GM19239 (cell line): ENCODE measurements around the gene PPP2R5E.
A peak's percentile ranks its signal among the peaks of the same experiment; 100 is the strongest.

Experiments used
- DNase-seq: peaks from one replicate; pipeline ENCODE4 v3.0.0; 2011; ENCODE audit warnings: low spot score; ENCODE audit not compliant: insufficient read length
- FAIRE-seq: peaks from 2 replicates; lab custom pipeline; 2011; peaks lifted over from hg19 to GRCh38; lab: Jason Lieb, UNC

Gene PPP2R5E

DNA sequence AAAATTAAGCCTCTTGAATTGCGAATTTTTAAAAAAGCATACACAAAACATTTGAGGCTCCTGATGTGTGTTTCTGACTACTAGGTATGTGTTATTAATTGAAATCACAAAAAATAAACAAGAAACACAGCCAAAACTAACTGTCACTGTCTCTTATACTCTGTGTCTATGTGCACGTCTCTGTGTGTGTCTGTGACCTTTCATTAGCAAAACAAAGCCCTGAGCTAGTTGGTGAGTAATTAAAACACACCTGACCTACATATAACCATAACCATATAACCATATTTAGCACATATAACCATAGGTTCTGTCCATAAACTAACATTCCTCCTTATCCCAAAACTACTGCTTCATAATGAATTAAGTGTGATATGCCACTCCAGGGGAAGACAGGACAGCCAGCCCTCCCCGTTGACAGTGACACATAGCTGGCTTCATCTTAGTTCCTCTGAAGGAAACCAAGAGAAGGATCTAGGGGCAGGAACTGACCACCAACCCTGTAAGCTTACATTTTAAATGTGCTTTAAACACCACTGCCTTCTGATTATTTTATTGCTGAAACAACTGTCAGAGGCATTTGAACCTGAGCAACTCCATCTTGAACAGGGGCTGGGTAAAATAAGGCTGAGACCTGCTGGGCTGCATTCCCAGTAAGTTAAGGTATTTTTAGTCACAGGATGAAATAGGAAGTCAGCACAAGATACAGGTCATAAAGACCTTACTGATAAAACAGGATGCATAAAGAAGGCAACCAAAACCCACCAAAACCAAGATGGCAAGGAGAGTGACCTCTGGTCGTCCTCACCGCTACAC lies 106.7 kb downstream of the PPP2R5E start:
- FAIRE-seq (no peak), DNase-seq (no peak)

DNA sequence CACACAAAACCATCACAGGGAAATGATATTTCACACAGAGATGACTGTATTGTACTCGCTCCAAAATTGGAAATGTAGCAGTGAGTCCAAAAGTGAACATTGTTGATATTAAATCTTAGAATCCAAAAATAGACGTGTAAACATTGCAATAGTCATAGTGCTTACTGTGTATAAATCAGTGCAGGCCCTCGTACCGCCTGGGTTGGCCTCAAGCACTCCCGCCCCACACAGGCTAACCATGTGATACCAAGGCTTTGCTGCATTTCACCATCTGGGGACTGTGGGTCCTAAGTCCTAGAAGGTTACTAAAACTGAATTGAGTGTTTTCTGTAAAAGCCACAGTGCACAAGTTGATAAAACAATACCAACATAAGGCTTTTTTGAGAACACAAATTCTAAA lies 107.3 kb downstream of the PPP2R5E start:
- DNase-seq (no peak), FAIRE-seq (no peak)

DNA sequence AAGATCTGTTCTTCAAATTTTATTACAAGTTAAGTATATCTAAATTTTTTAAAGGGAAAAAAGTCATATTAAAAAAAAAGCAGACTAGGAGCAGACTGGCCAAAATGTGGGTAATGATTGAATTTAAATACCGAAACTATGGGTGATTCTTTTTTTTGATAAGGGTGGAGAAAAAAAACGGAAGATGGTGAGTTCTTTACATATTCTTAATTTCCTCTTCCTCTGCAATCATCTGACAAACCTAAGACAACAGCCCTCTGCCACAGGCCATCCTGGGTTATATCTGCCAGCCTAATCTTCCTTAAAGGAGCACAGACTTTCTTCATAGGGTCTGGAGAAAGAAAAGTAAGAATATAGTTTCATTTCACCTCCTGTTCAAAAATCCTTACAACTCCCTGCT lies 108.0 kb downstream of the PPP2R5E start:
- DNase-seq (no peak), FAIRE-seq (no peak)

DNA sequence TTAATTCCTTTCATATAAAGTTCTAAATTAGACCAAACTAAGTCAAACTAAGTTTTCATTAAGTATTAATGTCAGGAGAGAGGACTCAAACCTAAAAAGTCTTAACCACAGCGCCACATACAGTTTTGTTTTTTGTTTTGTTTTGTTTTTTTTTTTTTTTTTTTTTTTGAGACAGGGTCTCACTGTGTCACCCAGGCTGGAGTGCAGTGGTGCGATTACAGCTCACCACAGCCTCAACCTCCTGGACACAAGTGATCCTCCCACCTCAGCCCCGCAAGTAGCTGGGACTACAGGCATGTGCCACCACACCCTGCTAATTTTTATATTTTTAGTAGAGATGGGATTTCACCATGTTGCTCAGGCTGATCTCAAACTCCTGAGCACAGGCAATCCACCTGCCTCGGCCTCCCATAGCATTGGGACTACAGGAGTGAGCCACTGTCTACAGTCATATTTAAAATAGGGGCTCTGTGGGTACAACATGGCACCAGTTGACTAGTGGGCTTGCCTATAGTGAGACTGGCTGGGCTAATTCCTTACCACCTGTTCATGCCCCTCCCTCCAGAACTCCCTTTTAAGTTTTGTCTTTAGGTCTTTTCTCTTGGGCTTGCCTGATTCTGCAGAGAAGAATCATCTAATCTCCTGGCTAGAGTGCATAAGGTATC lies 110.2 kb downstream of the PPP2R5E start:
- FAIRE-seq (peak; percentile 21), DNase-seq (no peak)

DNA sequence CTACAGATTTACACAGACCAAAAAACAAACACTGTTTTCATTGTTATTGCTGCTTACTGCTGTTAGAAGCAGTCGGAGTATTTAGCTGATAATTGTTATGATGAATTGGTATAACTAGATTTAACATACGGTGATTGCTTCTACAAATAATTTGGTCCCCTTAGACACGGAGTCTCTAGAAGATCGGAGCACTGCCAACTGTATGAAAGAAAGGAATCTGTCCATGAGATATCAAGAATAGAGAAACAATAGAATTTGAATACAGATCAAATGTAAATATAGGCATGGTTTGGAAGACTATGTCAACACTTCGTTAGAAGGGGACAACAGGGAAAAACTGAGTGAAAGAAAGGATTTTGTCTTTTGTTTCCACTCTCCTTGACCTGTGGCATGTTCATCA lies 110.9 kb downstream of the PPP2R5E start:
- FAIRE-seq = no peak

DNA sequence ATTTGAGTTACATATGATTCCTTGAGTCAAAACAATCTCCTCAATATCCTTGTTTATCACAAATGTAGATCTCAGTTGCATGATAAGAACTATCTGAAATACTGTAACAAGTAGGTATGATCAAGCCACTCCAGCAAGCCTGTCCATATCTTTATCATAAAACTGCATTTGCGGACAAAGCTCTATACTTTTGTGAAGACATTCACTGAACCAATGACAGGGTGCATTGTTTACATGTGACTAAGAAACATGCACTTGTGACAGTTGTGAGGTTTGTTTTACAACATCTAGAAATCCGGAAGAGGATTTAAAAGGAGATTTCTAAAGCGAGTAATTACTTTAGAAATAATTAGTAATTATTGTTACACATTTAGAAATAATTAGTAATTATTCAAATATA lies 111.7 kb downstream of the PPP2R5E start:
- FAIRE-seq = no peak
- no peak for DNase-seq

More for the DNA sequence above, 110.9 kb downstream of the PPP2R5E start:
- DNase-seq = no peak

DNA sequence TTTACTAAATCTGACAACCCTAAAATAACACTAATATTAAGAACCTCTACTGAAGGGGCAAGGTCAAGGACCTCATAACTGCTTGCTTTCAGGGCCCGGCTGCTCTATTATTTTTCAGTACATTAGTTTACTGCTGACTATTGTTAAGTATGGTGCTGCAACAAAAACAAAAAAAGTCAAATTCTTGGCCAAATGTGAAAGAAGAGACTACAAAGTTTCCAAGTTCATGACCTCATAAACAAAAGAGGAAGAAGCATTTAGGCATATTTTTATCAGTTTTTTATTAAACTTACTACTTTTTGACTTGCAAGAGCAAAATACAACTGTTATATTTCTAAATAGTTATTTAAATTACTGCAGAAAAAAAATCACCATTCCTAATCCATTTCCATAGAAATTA lies 114.7 kb downstream of the PPP2R5E start:
- DNase-seq (no peak), FAIRE-seq (no peak)

DNA sequence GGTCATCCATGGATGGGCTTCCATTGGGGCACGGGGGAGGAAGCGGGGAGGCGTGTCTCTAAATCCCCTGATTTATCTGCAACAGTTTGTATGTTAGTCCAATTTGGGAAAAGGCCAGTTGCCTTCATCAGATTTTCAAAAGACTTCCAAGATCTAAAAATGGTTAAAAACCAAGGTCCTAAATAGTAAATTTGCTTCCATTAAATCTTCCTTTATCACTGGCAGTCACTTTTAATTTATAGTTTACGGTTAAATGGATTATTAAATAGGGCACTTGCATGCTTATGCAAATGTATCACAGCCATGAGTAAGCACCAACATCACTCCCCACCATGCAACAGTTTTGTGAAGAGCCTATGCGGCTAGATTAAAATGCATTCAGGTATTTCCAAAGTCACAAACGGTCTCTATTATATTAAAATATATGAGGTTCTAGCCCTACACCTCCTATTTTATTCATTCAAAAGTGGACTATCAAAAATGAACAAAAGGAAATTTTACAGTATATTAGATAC lies 116.3 kb downstream of the PPP2R5E start:
- no peak for FAIRE-seq
- DNase-seq = no peak

DNA sequence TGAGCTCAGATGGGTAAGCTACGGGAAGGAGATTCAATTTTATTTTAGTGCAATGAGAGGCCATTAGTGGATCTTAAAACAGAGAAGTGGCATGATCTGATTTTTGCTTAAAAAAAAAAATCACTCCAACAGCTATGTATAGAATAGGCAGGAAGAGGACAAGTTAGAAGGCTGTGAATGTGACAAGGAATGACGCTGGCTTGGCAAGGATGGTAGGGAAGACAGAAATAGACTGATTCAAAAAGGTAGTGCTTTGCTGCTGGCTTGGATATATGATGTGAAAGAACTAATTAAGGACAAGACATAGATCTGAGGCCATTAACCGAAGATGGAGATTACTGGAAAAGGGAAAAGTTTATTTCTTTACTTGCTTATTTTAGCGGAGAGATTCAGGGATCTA lies 119.3 kb downstream of the PPP2R5E start:
- FAIRE-seq (peak; percentile 55), DNase-seq (no peak)

DNA sequence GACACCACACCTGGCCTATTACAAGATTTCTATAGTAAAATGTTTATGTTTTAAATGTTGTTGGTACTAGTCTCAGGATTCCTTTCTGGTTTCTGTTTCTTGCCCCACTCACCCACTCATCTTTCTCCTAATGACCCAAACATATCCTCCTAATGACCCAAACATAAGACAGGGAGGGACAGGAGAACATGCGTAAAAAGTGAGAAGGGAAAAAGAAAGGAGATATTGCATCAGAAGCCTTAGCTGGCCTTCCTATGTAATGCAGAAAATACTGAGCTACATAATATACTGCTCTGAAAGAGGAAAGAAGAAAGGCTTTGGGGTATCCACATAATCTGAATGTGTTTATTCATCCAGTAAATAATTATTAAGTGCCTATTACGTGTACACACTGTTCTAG lies 119.8 kb downstream of the PPP2R5E start:
- no peak for FAIRE-seq
- DNase-seq = no peak

DNA sequence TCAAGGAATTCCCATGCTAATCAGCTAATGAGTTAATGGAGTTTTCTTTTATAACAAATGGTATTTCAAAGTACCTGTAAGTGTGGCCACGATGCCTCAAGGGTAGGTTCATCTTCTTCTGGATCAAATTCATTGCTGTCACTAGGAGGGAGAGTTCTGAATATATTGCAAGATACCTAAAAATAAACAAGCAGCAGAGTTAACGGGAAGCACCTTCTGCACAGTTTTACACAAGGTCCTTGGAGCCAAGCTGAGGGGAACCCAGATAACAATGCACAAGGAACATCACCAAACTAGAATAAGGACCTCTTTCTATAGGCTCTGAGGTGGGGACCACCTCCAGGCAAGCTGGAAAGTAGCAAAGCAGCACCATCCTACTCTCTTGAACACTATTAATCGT lies 121.3 kb downstream of the PPP2R5E start:
- FAIRE-seq (no peak), DNase-seq (no peak)

DNA sequence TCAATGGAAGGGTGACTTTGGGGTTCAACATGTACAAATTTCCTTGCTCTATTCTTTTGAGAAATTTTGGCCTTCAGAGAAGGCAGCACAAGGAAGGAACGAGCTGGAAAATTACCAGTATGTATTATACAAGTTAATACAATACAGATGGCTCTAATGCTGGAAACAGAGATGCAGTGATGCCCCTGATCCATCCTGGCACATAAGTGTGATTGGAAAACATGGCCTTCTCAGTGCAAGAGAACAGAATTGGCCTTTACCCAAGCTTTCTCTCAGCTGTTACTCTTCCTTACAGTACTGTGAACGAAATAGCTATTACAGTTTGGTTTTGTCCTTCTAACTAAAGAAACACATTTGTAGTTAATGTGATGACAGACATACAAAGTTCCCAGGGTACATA lies 122.0 kb downstream of the PPP2R5E start:
- DNase-seq = no peak
- no peak for FAIRE-seq

DNA sequence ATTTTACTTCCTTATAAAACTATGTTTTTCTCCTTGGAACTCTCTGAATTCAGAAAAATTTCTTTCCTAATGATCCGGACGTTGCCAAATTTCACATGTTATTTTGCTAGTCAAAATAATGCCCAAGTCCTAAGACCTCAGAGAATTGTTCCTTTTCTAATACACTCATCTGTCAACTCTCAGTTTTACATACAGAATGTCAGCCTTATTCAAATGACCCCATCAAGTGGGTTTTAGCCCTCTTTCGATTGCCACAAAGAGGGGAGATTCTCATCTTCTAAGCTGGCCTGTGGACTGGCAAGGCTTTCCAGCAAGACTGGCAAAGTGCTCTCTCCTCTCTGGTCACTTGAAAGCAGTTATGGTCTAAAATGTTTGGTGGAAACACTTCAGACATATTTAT lies 125.2 kb downstream of the PPP2R5E start:
- FAIRE-seq (peak; percentile 68), DNase-seq (no peak)

DNA sequence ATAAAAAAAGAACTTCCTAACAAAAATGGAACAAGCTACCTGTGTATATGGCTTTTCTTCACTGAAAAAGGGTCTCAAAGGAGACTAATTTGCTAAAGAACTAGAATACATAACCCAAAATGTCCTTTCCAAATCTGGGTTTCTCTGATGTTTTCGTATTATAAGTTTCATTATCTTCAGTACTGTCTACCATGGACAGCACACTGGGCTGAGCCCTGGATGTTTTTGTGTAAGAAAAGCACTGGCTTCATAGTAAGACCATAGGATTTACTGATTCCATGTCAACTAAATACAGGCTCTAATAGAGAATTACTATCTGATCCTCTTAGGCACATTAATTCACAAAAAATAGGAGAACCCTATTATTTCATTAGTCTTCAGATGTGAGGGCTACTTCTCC lies 130.2 kb downstream of the PPP2R5E start:
- no peak for DNase-seq
- FAIRE-seq = no peak

DNA sequence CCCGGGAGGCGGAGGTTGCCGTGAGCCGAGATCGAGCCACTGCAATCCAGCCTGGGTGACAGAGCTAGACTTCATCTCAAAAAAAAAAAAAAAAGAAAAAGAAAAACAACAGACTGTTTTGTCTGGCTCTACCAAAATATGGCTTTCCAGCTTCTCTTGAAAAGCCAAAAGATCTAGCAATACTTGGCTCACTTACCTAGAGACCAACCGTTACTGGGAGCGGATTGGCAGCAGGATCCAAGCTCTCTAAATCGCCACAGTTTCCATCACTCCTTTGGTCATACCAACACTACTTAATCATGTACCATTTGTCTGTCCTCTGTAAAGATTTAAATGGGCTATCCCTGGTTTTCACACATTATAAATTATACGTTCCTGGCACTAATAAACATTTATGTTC lies 136.8 kb downstream of the PPP2R5E start:
- FAIRE-seq (no peak), DNase-seq (no peak)

DNA sequence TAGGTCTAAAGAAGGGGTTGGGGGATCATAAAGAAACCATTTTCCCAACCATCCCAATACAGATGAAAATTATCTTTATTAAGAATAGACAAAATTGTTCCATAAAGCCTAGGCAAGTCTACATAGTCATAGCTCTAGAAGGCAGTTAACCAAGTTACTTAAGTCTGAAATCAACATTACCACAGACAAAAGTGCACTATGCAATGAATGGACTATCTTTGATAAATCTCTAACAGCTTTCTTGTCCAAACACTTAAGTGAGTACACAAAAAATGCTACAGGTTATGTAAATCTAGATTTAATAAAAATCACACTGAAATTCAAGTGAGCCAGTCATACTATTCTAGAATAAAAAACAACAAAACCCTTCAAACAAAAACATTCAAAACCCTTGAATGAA lies 137.5 kb downstream of the PPP2R5E start:
- FAIRE-seq = peak; percentile 39
- no peak for DNase-seq

DNA sequence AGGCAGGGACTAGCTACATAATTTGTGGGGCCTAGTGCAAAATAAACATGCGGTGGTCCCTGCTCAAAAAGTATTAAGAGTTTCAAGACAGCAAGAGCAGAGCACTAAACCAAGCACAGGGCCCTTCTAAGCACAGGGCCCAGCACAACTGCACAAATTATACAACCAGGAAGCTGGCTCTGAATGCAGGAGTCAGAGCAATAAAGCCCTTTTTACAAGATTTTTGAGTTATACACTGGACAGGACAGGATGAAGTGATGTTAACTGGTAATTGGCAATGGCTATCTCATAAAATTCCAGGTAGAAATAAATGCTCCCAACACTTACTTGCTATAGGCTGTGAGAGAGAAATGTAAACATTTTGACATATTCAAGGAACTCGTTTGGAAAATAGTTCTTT lies 138.3 kb downstream of the PPP2R5E start:
- FAIRE-seq (no peak), DNase-seq (no peak)

DNA sequence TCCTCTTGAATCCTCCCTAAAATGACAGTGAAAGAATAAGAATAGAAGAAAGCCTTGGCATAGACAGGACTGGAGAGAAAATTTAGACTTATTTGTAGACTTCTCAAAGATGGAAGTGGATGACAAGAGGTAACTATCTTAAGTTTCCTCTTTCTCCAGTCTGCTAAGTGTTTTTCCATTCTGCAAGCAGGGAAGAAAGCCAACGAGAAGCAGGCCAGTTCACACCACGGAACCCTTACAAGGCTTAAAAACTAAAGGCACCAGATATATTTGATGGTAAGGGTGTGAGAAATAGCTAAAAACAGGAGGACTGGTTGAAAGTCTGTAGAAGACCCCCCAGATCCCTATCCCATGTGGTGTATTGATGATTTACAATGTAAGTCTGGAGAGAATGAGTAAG lies 141.5 kb downstream of the PPP2R5E start:
- DNase-seq (no peak), FAIRE-seq (no peak)

DNA sequence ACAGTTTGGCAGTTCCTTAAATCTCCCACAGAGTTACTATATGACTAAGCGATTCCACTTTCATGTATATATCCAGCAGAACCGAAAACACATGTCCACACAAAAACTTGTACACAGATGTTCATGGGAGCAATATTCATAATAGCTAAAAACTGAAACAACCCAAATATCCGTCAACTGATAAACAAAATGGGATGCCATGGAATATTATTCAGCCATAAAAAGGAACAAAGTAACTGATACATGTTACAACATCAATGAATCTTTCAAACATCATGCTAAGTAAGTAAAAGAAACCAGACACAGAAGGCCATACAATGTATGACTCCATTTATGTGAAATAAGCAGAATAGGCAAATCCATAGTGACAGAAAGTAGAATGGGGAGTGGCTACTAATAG lies 144.2 kb downstream of the PPP2R5E start:
- DNase-seq (no peak), FAIRE-seq (no peak)

DNA sequence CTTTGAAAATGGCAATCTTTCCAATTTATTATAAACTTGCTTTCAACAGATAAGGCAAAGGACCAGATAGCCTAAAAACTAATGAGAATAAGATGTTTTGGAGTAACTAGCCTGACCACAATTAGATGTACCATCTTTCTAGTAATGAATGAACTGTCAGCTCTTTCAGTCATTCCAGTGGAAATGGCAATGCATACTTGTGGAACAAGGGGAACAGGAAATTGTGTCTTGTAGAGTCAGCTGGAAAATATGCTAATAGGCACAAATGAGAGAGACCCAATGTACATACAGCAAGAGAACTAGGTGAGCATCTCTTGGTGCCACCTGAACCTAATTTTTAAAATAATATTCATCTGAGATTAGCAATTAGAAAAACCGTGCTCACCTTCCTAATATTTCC lies 148.3 kb downstream of the PPP2R5E start:
- FAIRE-seq = peak; percentile 11
- DNase-seq = no peak

DNA sequence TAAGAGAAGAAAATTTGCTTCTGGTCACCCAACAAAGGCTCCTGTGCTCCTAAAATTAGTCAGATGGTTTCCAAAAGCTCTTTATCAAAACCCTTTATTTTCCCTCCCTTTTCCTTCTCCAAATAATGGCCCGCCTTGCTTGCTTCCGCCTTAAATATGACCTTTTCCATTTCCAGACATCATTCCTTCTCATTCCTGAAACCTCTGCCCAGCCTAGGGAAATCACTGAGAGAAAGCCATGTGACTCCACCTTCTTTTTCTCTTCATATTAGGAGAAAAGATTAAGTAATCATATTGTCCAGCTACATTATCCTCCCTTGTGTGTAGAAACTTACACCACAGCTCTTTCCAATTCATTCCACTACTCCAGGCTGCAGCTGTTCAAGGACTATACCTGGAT lies 148.7 kb downstream of the PPP2R5E start:
- DNase-seq = no peak
- FAIRE-seq = no peak

DNA sequence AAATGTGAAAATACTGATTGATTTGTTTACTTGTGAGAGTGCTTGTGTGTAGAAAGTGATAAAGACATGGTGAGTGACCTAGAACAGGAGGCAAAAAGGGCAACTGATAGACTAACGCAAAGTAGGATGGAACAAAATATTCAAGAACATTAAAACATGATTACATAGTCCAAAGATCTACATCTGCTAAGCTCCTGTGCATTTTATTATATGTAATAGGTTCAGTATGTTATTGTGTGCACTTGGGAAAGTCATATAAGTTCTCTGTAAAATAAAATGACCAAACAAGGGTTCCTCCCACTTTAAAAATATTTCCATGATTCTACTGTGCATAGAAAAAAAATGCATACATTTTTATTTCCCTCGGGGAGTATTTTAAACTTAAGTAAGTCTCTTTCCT lies 150.2 kb downstream of the PPP2R5E start:
- FAIRE-seq (no peak), DNase-seq (no peak)
